HCT116 (cell line): ENCODE data around the gene TLR7. TPM values are rescaled to one million over a fixed set of nuclear protein-coding genes. Genes with fewer than 3 reads are reported as not detected.

Source experiments
- ATAC-seq: fragments of 200-7000 bp; cut with Tn5 transposase; 2 replicates; pipeline ENCODE4 v1.9.1; 2020; ENCODE audit warnings: mild to moderate bottlenecking, moderate library complexity
- BruUV-seq: library from RNA; stranded (reverse); fragments of 400-500 nt; replicated peaks from 2 replicates; lab custom pipeline; 2021; lab: Mats Ljungman, UMichigan
- CTCF ChIA-PET: fragments of 300-600 bp; sonication (Branson Sonifier 250); formaldehyde crosslinking; loops from one replicate; lab custom pipeline; 2021; ENCODE audit warnings: antibody characterized with exemption; lab: Charles Lee
- POLR2A ChIA-PET: fragments of 300-600, 350-600 bp; sonication (Branson Sonifier 250); formaldehyde crosslinking; loops from one replicate; lab custom pipeline; 2021; ENCODE audit warnings: antibody characterized with exemption; lab: Charles Lee
- RAD21 ChIA-PET, 2 experiments: fragments of 300-600 bp; sonication (Branson Sonifier 250); formaldehyde crosslinking; loops; one replicate each; lab custom pipeline; 2023; ENCODE audit warnings: low total read pairs in 2 of 2; ENCODE audit not compliant: uncharacterized antibody in 2 of 2, unreplicated experiment in 2 of 2, low non-redundant PET in 1 of 2; lab: Charles Lee
- DNase-seq: peaks from one replicate; pipeline ENCODE4 v3.0.0-alpha.2; 2010; ENCODE audit warnings: low read depth, low spot score
- H2AFZ ChIP-seq: fragments of 200-600 bp; shearing (Covaris generic), sonication (generic); 2 replicates; pipeline ENCODE4 v1.6.1; 2017; ENCODE audit warnings: low read depth, mixed run types, mixed read lengths, antibody characterized with exemption, low read length; ENCODE audit not compliant: poor library complexity, severe bottlenecking
- H3K27ac ChIP-seq: 2 replicates; pipeline ENCODE4 v1.5.1; 2012; ENCODE audit warnings: low read depth, low read length
- H3K27me3 ChIP-seq: fragments of 200-600 bp; sonication (generic); 2 replicates; pipeline ENCODE4 v1.6.1; 2016; ENCODE audit warnings: mixed run types, low read length, mixed read lengths; ENCODE audit not compliant: insufficient read depth
- H3K36me3 ChIP-seq, 2 experiments: fragments of 200-500 bp in 1 of 2; fragments of 200-600 bp in 1 of 2; sonication (Bioruptor generic) in 1 of 2; sonication (generic) in 1 of 2; 2 replicates each; pipeline versions ENCODE4 v1.5.1 to v1.6.1; 2014 to 2016; ENCODE audit warnings: low read length in 2 of 2, inconsistent platforms in 1 of 2, mixed read lengths in 1 of 2, mixed run types in 1 of 2; ENCODE audit not compliant: insufficient read depth in 2 of 2, control insufficient read depth in 1 of 2
- H3K4me1 ChIP-seq, 2 experiments: fragments of 200-600 bp in 1 of 2; sonication (generic) in 1 of 2; 2 replicates each; pipeline versions ENCODE4 v1.5.1 to v1.6.1; 2012 to 2017; ENCODE audit warnings: low read length in 2 of 2, inconsistent platforms in 1 of 2, mild to moderate bottlenecking in 1 of 2, mixed read lengths in 1 of 2, mixed run types in 1 of 2, moderate library complexity in 1 of 2; ENCODE audit not compliant: insufficient read depth in 2 of 2, control insufficient read depth in 1 of 2
- H3K4me2 ChIP-seq: fragments of 200-600 bp; sonication (generic); 2 replicates; pipeline ENCODE4 v1.6.1; 2017; ENCODE audit warnings: mixed run types, low read length, mixed read lengths
- H3K4me3 ChIP-seq, 2 experiments: fragments of 200-600 bp in 1 of 2; sonication (generic) in 1 of 2; replicated peaks in 1 of 2; 2 replicates each; pipeline ENCODE4 v1.5.1; 2011 to 2016; ENCODE audit warnings: low read length in 2 of 2, control low read depth in 1 of 2, low read depth in 1 of 2, mild to moderate bottlenecking in 1 of 2, mixed read lengths in 1 of 2, mixed run types in 1 of 2
- H3K79me2 ChIP-seq: fragments of 200-600 bp; sonication (generic); 2 replicates; pipeline ENCODE4 v1.6.1; 2017; ENCODE audit warnings: mild to moderate bottlenecking, mixed run types, low read length, moderate library complexity, mixed read lengths; ENCODE audit not compliant: insufficient read depth
- H3K9ac ChIP-seq: fragments of 200-600 bp; sonication (generic); 2 replicates; pipeline ENCODE4 v1.6.1; 2016; ENCODE audit warnings: low read length, mixed read lengths
- H3K9me2 ChIP-seq: fragments of 200-600 bp; sonication (generic), shearing (Covaris generic); 2 replicates; pipeline ENCODE4 v1.6.1; 2017; ENCODE audit warnings: mixed run types, mild to moderate bottlenecking, moderate library complexity; ENCODE audit not compliant: insufficient read depth
- H3K9me3 ChIP-seq, 2 experiments: fragments of 200-500 bp in 1 of 2; fragments of 200-600 bp in 1 of 2; sonication (Bioruptor generic) in 1 of 2; sonication (generic) in 1 of 2; 2 replicates each; pipeline ENCODE4 v1.6.1; 2014 to 2017; ENCODE audit warnings: low read length in 2 of 2, mixed read lengths in 2 of 2, inconsistent platforms in 1 of 2, low read depth in 1 of 2, mild to moderate bottlenecking in 1 of 2, mixed run types in 1 of 2, moderate library complexity in 1 of 2; ENCODE audit not compliant: control insufficient read depth in 1 of 2, insufficient read depth in 1 of 2
- H4K20me1 ChIP-seq: fragments of 200-600 bp; sonication (generic), shearing (Covaris generic); 2 replicates; pipeline ENCODE4 v1.6.1; 2017; ENCODE audit warnings: mixed run types, mild to moderate bottlenecking, moderate library complexity; ENCODE audit not compliant: insufficient read depth
- EGR1 ChIP-seq: IDR thresholded peaks from 2 replicates; pipeline ENCODE4 v1.6.1; 2012; ENCODE audit warnings: low read depth
- EZH2phosphoT487 ChIP-seq: fragments of 200-600 bp; IDR thresholded peaks from 2 replicates; pipeline ENCODE4 v1.6.1; 2018; ENCODE audit warnings: antibody characterized with exemption, borderline replicate concordance
- FOSL1 ChIP-seq: IDR thresholded peaks from 2 replicates; pipeline ENCODE4 v1.6.1; 2012; ENCODE audit warnings: low read depth
- POLR2A ChIP-seq: IDR thresholded peaks from 2 replicates; pipeline ENCODE4 v1.7.0; 2011; ENCODE audit warnings: borderline replicate concordance; ENCODE audit not compliant: insufficient read depth, insufficient read length; ENCODE audit errors: extremely low read depth
- POLR2AphosphoS5 ChIP-seq: IDR thresholded peaks from 2 replicates; pipeline ENCODE4 v1.6.1; 2011; ENCODE audit warnings: mild to moderate bottlenecking, low read depth, low read length, moderate library complexity
- SIN3A ChIP-seq: IDR thresholded peaks from 2 replicates; pipeline ENCODE4 v1.6.1; 2012; ENCODE audit warnings: low read depth
- SP1 ChIP-seq: IDR thresholded peaks from 2 replicates; pipeline ENCODE4 v1.6.1; 2012; ENCODE audit warnings: low read depth
- SRF ChIP-seq: IDR thresholded peaks from 2 replicates; pipeline ENCODE4 v1.6.1; 2012; ENCODE audit warnings: low read depth
- TCF7L2 ChIP-seq: IDR thresholded peaks from 2 replicates; pipeline ENCODE4 v1.7.0; 2011; ENCODE audit warnings: borderline replicate concordance, inconsistent platforms; ENCODE audit not compliant: insufficient read depth, insufficient read length; ENCODE audit errors: extremely low read depth
- YY1 ChIP-seq: IDR thresholded peaks from 2 replicates; pipeline ENCODE4 v1.6.1; 2011; ENCODE audit warnings: low read length, low read depth, moderate library complexity, mild to moderate bottlenecking; ENCODE audit not compliant: insufficient replicate concordance; ENCODE audit errors: extremely low read depth
- ZFX ChIP-seq: fragments of 450-650 bp; IDR thresholded peaks from 2 replicates; pipeline ENCODE4 v1.6.1; 2017
- intact Hi-C: fragments of 100-400 bp; cut with micrococcal nuclease; formaldehyde crosslinking; loops from 2 replicates; pipeline ENCODE4 v1.10.0; 2022
- total RNA-seq: library from RNA; stranded (reverse); gene quantifications from one replicate; pipeline ENCODE4 v1.2.1, GENCODE V29; 2021; ENCODE audit not compliant: unreplicated experiment
- TF ChIP-seq, protein P1 (sequence below): IDR thresholded peaks from 2 replicates; pipeline ENCODE4 v1.6.1; 2012
- TF ChIP-seq, protein P2 (sequence below): IDR thresholded peaks from 2 replicates; pipeline ENCODE4 v1.6.1; 2012; ENCODE audit warnings: low read depth
- TF ChIP-seq, protein P3 (sequence below), 3 experiments: fragments of 200-600 bp in 1 of 3; sonication (generic) in 1 of 3; IDR thresholded peaks in 2 of 3; conservative IDR thresholded peaks in 1 of 3; 2 replicates each; pipeline ENCODE4 v1.5.1; 2012 to 2017; ENCODE audit warnings: low read depth in 2 of 3, low read length in 2 of 3, antibody characterized with exemption in 1 of 3, borderline replicate concordance in 1 of 3, control low read depth in 1 of 3, mild to moderate bottlenecking in 1 of 3, mixed read lengths in 1 of 3, mixed run types in 1 of 3, moderate library complexity in 1 of 3; ENCODE audit not compliant: insufficient read depth in 1 of 3

The TLR7 gene
- total RNA-seq, 1 experiment from 2014 or later, result not detected

DNA sequence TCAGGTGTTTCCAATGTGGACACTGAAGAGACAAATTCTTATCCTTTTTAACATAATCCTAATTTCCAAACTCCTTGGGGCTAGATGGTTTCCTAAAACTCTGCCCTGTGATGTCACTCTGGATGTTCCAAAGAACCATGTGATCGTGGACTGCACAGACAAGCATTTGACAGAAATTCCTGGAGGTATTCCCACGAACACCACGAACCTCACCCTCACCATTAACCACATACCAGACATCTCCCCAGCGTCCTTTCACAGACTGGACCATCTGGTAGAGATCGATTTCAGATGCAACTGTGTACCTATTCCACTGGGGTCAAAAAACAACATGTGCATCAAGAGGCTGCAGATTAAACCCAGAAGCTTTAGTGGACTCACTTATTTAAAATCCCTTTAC lies 18.6 kb downstream of the TLR7 start:
- POLR2A ChIA-PET, result no interaction called here
- no peak overlapping the region for H3K4me2 ChIP-seq
- DNase-seq (no peak), ATAC-seq (no peak)
- H3K4me1 ChIP-seq, result no peaks in the 10 kb centered on the region
- RAD21 ChIA-PET, result no interaction called here
- H2AFZ ChIP-seq, result no peak overlapping the region
- H3K79me2 ChIP-seq, result no peaks in the 10 kb centered on the region
- no peaks in the 10 kb centered on the region for H3K27me3 ChIP-seq
- BruUV-seq, result no TSS peak
- no peaks in the 10 kb centered on the region for H4K20me1 ChIP-seq
- H3K36me3 ChIP-seq, result no peaks in the 10 kb centered on the region
- H3K27ac ChIP-seq, result no peak overlapping the region
- no peaks in the 10 kb centered on the region for H3K9me3 ChIP-seq
- TF ChIP-seq SIN3A, result no peak
- TF ChIP-seq, protein P1, sequence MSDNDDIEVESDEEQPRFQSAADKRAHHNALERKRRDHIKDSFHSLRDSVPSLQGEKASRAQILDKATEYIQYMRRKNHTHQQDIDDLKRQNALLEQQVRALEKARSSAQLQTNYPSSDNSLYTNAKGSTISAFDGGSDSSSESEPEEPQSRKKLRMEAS, result no peak
- TF ChIP-seq SP1, result no peak
- TF ChIP-seq POLR2A, result no peak
- TF ChIP-seq POLR2AphosphoS5, result no peak
- no peak for TF ChIP-seq FOSL1
- no peak for TF ChIP-seq EGR1
- no peak for TF ChIP-seq YY1
- no peak for TF ChIP-seq TCF7L2
- TF ChIP-seq, protein P2, sequence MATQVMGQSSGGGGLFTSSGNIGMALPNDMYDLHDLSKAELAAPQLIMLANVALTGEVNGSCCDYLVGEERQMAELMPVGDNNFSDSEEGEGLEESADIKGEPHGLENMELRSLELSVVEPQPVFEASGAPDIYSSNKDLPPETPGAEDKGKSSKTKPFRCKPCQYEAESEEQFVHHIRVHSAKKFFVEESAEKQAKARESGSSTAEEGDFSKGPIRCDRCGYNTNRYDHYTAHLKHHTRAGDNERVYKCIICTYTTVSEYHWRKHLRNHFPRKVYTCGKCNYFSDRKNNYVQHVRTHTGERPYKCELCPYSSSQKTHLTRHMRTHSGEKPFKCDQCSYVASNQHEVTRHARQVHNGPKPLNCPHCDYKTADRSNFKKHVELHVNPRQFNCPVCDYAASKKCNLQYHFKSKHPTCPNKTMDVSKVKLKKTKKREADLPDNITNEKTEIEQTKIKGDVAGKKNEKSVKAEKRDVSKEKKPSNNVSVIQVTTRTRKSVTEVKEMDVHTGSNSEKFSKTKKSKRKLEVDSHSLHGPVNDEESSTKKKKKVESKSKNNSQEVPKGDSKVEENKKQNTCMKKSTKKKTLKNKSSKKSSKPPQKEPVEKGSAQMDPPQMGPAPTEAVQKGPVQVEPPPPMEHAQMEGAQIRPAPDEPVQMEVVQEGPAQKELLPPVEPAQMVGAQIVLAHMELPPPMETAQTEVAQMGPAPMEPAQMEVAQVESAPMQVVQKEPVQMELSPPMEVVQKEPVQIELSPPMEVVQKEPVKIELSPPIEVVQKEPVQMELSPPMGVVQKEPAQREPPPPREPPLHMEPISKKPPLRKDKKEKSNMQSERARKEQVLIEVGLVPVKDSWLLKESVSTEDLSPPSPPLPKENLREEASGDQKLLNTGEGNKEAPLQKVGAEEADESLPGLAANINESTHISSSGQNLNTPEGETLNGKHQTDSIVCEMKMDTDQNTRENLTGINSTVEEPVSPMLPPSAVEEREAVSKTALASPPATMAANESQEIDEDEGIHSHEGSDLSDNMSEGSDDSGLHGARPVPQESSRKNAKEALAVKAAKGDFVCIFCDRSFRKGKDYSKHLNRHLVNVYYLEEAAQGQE, result no peak
- TF ChIP-seq ZFX, result no peak
- TF ChIP-seq, protein P3, sequence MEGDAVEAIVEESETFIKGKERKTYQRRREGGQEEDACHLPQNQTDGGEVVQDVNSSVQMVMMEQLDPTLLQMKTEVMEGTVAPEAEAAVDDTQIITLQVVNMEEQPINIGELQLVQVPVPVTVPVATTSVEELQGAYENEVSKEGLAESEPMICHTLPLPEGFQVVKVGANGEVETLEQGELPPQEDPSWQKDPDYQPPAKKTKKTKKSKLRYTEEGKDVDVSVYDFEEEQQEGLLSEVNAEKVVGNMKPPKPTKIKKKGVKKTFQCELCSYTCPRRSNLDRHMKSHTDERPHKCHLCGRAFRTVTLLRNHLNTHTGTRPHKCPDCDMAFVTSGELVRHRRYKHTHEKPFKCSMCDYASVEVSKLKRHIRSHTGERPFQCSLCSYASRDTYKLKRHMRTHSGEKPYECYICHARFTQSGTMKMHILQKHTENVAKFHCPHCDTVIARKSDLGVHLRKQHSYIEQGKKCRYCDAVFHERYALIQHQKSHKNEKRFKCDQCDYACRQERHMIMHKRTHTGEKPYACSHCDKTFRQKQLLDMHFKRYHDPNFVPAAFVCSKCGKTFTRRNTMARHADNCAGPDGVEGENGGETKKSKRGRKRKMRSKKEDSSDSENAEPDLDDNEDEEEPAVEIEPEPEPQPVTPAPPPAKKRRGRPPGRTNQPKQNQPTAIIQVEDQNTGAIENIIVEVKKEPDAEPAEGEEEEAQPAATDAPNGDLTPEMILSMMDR (IDR thresholded peaks at IDR 0.05 in 2 of 3, conservative IDR thresholded peaks at IDR 0.05 in 1 of 3; ENCODE audit: borderline replicate concordance in 1 of 3, insufficient read depth in 1 of 3, low read depth in 2 of 3, low read length in 2 of 3), result no peak
- no peak for TF ChIP-seq EZH2phosphoT487
- TF ChIP-seq SRF, result no peak
- H3K9ac ChIP-seq, result no peak overlapping the region
- H3K9me2 ChIP-seq, result no peaks in the 10 kb centered on the region
- CTCF ChIA-PET, result no interaction called here
- H3K4me3 ChIP-seq, result no peak overlapping the region
- intact Hi-C loops, result no loop called here
